Midbrain (tissue), 1 donor: Measurements from ENCODE around the gene KHK.
A peak's percentile ranks its signal among the peaks of the same experiment; 100 is the strongest.

ENCODE experiments used
- DNase-seq: peaks from one replicate; lab custom pipeline; 2025; lab: John Stamatoyannopoulos, UW

The KHK gene

DNA sequence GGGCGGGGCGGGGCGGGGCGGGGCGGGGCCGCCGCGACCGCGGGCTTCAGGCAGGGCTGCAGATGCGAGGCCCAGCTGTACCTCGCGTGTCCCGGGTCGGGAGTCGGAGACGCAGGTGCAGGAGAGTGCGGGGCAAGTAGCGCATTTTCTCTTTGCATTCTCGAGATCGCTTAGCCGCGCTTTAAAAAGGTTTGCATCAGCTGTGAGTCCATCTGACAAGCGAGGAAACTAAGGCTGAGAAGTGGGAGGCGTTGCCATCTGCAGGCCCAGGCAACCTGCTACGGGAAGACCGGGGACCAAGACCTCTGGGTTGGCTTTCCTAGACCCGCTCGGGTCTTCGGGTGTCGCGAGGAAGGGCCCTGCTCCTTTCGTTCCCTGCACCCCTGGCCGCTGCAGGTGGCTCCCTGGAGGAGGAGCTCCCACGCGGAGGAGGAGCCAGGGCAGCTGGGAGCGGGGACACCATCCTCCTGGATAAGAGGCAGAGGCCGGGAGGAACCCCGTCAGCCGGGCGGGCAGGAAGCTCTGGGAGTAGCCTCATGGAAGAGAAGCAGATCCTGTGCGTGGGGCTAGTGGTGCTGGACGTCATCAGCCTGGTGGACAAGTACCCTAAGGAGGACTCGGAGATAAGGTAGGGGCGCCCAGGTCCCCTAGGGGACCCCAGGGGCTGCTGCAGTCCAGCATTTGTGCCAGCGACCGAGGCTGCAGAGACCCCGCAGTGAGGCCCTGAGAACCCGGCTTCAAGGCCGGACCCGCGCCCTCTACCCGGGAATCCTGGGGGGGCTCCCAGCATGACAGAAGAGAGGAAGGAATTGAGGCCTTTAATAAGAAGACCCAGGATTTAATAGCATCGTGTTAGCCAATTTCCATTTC lies at the start of gene KHK:
Gene KHK, plus strand, starts transcription at position 49 of the 870 bp plus-strand sequence. Its CDS starts 488 bp downstream, at position 537.
- no peak for DNase-seq

DNA sequence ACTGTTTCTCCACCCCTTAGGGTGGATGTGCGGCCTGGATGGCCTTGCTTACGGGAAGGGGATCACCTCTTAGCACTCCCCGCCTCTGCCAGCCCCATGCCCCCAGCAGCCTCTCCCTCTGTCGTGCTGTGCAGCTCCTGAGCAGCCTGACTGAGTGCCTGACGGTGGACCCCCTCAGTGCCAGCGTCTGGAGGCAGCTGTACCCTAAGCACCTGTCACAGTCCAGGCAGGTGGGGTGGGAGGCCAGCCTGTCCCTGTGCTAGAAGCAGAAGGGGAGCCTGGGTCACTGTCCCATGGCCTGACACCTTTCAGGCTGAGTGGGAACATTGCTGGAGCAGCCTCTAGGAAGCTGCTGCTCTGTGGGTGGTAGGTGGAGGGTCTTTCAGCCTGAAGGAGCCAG lies 48.6 kb upstream of the KHK start:
- DNase-seq: no peak

DNA sequence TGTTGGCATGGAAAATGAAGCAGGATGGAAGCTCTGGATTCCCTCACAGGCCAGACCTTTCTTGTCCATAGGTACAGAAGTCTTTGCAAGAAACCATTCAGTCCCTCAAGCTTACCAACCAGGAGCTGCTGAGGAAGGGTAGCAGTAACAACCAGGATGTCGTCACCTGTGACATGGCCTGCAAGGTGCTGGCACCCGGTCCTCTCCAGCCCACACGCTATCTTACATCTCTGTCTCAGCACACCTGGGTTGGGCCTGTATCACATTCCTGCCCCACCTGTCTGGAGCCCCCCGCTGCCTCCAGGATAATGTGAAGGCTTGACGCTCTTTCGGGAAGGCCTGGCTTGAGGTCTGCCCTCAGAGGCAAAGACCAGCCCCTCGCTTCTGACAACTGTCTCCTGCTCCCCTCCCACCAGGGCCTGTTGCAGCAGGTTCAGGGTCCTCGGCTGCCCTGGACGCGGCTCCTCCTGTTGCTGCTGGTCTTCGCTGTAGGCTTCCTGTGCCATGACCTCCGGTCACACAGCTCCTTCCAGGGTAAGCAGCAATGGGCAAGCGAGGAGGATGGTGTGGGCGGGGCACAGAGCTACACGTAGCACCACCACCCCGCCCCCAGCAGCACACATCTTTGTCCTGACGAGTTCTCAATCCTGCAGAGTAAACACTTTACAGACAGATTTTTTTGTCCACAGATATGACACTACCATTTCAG lies 47.8 kb upstream of the KHK start:
- no peak for DNase-seq

DNA sequence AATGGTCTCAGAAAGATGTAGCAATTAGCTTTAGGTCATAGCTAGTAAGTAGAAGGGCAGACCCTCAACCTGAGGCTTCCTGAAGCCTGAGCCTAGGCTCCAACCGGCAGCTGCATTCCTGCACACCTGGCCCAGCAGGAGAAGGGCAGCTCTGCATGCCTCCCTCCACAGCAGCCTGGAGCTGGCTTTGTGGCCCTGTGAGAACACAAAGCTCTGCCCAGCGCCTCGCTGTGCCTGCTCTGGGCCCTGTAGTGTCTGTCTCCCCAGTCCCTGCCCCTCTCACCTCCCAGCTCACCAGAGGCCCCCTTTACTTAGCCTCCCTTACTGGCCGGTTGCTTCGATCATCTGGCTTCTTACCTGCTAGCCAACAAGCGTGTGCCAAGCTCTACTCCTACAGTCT lies 47.1 kb upstream of the KHK start:
- DNase-seq: no peak

DNA sequence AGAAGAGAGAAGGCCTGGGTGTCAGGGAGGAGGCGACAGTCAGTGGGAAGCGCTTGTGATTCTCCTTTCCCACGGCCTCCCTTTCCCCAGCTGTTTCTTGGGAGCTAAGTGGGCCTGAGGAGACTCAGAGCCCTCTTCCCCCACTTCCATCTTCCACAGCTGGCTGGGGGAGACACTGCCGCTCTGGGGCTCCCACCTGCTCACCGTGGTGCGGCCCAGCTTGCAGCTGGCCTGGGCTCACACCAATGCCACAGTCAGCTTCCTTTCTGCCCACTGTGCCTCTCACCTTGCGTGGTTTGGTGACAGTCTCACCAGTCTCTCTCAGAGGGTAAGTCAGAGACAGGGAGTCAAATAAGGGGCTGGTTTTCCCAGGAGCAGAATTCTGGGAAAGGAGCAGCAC lies 46.7 kb upstream of the KHK start:
- DNase-seq: no peak

DNA sequence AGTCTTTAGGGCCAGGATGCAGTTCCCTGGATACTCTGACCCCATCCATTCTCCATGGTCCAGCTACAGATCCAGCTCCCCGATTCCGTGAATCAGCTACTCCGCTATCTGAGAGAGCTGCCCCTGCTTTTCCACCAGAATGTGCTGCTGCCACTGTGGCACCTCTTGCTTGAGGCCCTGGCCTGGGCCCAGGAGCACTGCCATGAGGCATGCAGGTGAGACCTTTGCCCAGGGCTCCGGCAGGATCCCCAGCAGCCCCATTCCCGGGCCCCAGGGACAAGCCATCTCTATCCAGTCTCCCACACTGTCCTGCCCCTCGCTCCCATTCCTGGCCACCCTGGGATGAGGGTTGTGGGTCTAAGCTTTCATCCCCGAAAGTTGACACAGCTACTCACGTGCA lies 46.3 kb upstream of the KHK start:
- no peak for DNase-seq

DNA sequence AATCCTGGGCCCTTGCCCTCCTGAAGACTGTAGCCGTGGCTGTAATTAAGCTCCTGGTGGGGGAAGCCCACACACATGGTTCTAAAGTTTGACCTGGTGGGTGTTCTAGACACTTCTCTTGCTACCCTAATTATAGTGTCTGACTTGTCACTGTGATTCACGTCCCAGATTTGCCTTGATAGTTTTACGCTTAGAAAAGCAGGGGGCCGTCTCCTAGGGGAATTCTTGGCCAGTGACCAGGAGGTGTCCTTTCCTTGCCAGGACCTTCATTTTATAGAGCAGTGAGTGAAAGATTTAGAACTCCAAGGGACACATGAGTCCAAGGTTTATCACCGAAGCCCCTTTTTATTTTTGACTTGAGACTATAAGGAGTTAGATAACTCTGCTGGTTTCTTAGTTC lies 44.8 kb upstream of the KHK start:
- DNase-seq: no peak

DNA sequence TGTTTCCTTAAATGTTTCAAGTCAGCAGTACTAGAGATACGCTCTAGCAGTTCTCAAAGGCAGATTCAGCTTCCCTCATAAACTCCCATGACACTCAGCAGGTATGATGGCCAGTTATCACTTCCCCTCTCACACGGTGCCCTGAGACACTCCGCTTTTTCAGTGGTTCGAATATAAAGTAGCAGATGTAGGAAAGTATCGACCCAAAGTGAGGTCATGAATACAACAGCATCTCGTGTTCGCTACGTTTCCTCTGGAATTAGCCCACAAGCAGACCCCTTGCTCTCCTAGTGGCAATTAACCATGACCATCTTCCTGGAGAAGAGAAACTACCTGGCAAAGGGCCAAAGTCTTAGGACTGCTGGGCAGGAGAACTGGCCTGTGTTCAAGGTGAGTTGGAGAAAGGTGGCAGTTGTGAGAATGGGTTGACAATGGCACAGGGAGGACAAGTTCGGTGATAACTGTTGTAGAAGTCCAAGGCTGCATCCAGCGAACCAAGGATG lies 44.4 kb upstream of the KHK start:
- DNase-seq: no peak

DNA sequence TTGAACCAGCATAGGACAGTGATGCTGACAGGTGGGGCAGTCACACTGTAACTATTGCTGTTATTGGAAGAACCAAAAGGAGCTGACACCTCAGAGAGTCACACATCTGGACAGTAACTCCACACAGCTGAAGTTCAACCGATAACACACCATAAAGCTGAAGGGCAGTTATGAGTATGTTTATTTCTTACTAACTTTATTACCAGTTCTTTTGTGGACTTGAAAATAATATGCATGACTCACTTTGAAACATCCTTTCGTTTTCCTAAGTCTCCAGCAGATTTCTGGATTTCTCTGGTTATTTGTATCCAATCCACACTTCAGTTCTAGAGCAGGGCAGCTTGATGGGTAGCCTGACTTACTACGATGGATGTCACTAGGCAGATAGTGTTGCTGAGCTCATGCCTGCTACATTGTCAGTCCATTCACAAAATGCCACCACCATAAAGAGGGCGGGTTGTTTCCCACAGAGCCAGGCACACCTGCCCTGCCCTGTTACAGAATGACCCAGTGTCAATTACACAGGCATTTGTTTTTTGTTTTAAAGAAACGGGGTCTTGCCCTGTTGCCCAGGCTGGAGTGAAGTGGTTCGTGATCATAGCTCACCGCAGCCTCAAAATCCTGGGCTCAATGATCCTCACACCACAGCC lies 43.5 kb upstream of the KHK start:
- DNase-seq: no peak

DNA sequence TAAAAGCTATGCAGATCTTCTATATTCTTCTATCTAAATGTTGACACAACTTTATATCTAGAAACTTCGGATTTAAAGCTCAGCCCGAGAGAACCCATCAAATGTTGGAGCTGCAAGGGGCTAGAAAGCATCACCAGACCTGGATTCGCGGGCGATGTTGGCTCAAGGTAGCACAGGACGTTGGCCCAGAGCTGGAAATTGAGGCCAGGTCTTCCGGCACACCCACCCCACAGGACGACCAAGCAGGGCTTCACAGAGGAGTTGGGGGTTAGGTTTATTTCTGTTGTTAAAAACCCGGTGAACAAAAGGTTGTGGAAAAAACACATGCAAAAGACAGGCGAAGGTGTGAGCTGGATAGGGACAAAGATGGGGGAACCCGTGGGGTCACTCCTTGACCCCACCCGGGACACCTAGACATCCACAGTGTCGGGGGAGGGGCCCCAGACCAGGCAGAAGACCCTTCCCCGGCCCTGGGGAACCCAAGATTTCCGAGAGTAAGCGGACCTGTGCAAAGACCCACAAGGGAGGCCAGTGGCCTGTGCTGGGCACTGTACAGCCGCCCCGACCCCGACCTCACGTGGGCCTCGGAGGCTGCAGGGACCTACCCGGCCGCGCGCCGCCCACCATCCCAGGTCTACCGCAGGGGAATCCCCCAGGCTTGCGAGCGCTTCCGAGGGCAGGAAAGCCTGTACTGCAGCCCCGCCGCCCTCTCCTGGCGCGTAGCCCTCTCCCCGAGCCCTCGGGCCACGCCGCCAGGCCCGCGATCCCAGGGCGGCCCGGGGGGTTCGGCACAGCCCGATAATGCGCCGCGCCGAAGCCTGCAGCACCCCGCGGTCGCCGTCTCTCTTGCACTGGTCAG lies 36.9 kb upstream of the KHK start:
- peak; percentile 8 for DNase-seq

DNA sequence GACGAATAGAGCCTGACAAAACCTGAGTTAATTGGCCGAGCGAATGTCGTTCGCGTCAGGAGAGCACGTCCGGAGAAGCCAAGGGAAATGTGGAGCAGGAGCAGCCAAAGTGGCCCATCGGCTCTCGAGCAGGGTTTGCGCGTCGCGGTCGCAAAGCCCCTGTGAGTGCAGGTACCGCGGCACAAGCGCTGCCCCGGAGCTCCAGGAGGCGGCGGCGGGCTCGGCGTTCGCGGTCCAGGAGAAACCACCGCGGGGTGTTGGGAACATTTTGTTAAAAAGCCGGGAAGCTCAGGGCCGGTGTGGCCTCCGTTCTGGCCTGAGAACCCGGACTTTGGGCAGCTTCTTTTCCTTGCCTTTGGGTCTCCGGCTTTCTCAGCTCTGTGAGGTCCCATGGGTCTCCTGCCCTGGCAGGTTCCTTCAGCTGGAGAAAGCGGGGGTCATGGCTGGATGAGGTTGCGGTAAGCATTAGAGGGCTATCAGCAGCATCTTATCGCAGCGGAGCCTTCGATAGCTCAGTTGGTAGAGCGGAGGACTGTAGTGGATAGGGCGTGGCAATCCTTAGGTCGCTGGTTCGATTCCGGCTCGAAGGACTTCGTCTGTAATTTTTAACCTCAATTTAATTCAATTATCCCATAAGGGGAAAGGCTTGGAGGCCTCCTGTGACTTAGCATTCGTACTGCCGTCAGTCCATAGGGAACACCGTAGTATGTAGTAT lies 36.1 kb upstream of the KHK start:
- DNase-seq: peak; percentile 94

DNA sequence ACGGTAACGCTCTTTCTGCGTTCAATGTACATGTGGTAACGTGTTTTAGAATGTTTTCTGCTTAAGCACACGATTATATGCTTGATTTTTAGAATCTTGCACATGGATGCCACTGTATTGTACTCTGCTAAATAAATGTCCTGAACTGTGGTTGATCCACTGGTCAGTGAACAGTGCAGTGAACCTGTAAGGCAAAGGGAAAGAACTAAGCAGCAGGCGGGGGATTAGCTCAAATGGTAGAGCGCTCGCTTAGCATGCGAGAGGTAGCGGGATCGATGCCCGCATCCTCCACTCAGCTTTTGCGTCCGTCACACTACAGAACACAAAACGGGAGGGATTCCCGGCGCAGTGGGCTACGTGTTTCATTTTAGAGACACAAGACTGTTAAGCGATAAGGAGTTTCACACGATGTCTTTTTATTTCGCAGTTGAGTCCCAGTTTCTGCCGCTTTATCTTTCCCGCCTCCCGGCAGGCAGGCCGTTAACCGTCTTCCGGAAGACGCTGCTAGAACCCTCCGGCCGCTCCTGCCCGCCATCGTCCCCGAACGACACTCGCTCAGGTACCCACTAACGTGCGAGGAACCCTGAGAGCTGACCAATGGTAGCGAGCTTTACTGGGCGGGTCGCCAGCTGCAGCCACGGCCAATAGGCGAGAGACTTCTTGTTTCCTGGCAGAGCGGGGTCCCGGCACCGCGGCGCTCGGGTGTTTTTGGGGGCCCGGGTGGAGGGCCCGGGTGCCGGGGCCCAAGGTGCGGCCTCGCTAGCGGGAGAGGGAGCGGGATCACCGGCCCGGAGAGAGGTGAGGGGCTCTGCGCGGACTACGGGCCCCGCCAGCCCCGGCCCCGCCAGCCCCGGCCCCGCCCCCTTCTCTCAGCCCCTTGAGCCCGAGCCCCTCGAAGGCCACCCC lies 35.3 kb upstream of the KHK start, which contains the start of gene AGBL5:
Gene AGBL5, plus strand, starts transcription at position 673 of the 906 bp plus-strand sequence. CDS start 1,291 bp downstream, outside the sequence.
- peak; percentile 90 for DNase-seq

DNA sequence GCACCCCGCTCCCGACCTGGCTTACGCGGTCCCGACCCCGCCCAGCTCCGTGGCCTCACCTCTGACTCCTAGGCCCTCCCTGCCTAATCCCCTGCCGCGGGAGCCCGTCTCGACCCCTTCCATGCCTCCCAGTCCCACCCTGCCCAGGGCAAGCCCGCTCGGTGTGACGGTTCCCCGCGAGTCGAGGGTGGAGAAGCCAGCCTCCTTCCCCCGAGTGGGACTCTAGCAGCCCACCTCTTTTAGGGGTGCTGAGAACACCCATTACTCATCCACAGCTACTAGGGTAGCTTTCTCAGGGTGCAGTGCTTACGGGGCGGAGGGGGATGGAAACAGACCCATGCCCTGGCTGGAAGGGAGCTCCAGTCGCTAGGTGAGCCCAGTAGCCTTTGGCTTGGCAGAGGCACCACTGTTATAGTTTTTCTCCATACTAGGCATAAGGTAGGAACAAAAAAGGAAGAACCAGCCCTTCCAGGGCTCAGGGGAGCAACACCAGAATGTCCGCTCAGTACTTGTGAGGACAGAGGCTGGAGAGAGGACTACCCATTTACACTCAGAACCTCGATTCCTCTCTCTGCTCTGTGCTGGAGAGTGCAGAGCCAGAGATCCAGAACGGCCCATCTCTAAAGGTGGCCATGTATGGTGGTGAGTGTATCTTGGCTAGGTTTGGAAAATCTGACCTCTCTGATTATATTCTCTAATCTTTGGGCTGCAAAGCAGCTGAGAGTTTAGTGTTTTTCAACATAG lies 34.5 kb upstream of the KHK start:
- peak; percentile 7 for DNase-seq

DNA sequence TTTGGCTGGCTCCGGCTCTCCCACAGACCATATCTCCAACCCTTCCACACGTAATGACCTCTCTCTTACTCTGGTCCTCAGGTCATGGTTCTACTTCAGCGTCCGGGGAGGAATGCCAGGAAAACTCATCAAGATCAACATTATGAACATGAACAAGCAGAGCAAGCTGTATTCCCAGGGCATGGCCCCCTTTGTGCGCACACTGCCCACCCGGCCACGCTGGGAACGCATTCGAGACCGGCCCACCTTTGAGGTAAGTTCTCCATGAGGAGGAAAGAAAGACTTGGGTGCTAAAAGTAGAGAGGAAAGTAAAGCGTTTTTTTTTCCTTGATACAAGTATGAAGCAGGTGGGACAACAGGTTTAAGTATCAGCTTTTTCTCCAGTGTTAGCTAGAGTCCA lies 33.3 kb upstream of the KHK start:
- no peak for DNase-seq

DNA sequence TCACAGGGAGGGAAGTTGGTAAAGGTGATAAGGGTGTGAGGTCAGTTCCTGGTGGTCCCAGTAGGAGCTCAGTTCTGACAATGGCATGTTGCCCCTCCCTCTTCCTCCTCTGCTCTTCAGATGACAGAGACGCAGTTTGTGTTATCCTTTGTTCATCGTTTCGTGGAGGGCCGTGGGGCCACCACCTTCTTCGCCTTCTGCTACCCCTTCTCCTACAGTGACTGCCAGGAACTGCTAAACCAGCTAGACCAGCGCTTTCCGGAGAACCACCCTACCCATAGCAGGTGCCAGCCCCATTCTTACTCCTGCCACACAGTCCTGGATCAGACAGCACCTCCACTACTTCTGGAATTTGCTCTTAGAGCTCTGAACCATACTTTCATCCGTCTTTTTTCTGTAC lies 32.8 kb upstream of the KHK start:
- no peak for DNase-seq

DNA sequence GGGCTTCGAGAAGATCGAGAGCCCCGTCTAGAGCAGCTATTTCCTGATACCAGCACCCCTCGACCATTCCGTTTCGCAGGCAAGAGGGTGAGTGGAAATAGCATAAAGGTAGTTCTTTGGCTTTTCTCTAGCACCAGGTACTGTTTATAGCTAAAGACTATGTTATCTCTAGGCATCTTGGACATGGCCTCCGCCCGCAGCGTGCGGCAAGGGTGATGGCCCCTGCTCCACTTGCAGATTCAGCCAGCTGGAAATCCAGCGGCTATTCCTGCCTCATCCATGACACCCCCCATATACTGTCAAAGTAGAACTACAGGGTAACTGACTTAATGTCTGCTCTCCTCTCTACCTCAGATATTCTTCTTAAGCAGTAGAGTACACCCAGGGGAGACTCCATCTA lies 31.9 kb upstream of the KHK start:
- no peak for DNase-seq

DNA sequence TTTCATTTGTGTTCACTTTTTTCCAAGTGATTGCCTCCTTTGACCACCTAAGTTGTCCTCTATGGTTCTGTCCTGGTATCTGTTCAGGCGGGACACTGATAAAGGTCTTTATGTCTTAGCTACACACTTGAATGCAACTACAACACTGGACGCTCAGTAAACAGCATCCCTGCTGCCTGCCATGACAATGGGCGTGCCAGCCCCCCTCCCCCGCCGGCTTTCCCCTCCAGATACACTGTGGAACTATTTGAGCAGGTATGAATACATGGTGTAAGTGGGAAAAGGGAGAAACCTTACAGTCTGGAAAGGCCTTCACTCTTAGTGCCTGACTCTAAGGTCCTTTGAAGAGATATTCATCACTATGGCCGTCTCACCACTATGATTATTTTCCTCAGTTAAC lies 29.4 kb upstream of the KHK start:
- DNase-seq: no peak

DNA sequence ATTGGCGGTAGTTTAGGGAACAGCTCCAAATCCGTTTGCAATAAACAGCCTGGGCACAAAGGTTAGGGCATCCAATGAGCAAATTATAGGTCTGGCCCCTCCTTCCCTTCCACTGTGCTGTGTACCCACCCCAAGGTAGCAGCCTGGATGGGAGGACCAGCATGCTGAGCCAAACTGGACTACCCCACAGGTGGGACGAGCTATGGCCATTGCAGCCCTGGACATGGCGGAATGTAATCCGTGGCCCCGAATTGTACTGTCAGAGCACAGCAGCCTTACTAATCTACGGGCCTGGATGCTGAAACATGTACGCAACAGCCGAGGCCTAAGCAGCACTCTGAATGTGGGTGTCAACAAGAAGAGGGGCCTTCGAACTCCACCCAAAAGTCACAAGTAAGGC lies 28.4 kb upstream of the KHK start:
- no peak for DNase-seq

DNA sequence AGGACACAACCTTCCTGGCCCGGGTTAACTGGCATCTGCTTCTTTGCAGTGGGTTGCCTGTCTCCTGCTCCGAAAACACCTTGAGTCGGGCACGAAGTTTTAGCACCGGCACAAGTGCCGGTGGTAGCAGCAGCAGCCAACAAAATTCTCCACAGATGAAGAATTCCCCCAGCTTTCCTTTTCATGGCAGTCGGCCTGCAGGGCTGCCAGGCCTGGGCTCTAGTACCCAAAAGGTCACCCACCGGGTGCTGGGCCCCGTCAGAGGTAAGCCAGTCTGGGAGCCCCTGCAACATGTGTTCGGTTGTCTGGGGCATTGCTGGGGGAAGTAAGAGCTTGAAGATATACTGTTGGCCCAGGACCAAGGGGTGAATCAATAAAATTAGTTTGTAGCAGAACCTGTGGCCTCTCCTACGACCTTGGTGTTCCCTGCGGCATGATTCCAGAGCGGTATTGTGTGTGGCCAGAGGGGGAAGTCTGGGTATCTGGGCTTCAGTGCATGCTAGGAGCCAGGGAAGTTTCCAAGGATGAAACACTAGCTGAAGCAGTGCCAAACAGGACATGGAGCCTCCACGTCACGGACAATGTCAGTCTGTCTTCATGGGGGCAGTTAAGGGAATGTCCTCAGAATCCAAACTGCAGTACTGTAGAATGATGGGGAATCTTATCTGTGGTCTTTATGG lies 27.3 kb upstream of the KHK start:
- DNase-seq: no peak
